Measurements from ENCODE around the gene PDHX.

Gene PDHX

DNA sequence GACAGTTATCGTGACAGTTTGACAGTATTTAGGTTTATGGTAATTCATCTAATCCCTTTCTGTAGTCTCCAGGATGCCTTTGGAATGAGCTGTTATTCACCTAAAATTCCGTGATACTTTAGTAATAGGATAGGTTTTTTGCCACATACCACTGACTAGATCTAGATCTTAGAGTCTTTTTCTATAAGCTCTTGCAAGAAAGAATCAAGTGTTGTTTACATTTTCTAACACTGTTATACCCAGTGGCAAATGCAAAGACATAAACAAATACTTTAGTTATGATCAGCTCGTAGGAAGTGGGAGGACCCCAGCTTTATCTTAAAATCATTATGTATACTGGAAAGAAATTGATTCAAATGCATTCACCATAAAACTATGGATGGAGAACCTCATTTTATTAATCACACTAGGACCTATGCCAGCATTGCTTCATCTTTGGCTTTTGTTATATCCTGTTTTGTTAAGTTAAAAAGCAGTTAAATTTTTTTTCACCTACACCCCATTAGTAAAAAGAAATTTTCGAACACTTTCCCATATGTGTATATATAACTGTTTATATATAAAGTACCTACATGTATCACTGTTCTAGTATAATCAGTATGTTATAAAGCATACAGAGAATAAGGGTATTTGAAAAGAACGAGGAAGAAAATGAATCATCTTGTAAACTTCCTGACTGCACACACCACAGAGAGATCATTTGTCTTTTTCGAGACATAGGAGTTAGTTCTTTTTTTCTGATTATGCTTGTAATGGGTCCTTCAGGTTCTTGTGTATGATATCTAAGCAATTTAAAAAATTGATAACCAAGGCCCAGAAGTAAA, 60.9 kb downstream of the PDHX start:
- H3K4me3 Mint-ChIP-seq = no peak overlapping the region
- H3K36me3 Mint-ChIP-seq (ENCODE audit: low read depth) = peaks cover 52% of the 10 kb centered on the region
- H3K27me3 Mint-ChIP-seq (ENCODE audit: low read depth) = no peaks in the 10 kb centered on the region
- peaks cover 16% of the 10 kb centered on the region for H3K4me1 Mint-ChIP-seq (ENCODE audit: low read depth)
- peaks cover 4% of the 10 kb centered on the region for H3K9me3 Mint-ChIP-seq
- H3K27ac Mint-ChIP-seq = no peak overlapping the region
- DNase-seq (ENCODE audit: low spot score) = no peak

DNA sequence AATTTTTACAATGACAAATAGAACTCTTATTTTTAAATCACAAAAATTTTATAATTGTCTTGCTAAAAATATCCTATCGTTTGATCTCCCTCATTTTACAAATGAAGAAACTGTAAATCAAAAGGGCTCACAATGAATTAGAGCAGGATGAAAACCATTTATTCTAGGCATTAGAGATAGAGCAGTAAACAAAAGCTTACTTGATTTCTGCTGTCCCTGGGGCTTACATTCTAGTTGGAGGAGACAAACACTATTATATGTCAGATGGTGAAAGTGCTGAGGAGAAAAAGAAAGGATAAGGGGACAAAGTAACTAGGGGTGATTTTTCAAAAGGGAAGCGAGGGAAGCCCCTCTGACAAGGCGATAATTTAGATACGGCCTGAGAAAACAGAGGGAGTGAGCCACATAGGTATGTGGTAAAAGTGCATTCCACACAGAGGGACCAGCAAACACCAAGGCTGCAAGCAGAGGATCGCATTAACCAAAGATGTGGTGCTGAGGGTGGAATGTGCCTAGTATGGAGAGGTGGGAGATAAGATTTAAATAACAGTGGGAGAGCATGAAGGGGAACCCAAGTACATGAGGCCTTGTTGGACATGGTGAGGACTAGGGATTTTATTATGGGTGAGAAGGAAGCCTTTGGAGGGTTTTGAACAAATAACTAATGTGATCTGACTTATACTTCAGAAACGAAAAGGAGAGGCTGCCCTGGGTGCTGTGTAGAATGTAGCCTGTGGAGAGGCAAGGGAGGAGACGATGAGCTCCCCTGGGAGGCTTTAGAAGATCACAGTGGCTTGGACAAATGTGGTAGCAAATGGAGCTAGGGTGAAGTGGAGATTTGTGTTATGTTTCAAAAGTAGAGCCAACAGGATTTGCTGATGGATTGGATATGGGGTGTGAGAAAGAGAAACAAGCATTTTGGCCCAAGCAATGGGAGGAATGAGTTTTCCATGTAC, 62.1 kb downstream of the PDHX start:
- Mint-ChIP-seq H3K4me3 (no peak overlapping the region), H3K27ac (no peak overlapping the region), H3K36me3 (ENCODE audit: low read depth) (peaks cover 48% of the 10 kb centered on the region), H3K9me3 (peaks cover 4% of the 10 kb centered on the region), H3K4me1 (ENCODE audit: low read depth) (peaks cover 16% of the 10 kb centered on the region), H3K27me3 (ENCODE audit: low read depth) (no peaks in the 10 kb centered on the region)
- no peak for DNase-seq (ENCODE audit: low spot score)

DNA sequence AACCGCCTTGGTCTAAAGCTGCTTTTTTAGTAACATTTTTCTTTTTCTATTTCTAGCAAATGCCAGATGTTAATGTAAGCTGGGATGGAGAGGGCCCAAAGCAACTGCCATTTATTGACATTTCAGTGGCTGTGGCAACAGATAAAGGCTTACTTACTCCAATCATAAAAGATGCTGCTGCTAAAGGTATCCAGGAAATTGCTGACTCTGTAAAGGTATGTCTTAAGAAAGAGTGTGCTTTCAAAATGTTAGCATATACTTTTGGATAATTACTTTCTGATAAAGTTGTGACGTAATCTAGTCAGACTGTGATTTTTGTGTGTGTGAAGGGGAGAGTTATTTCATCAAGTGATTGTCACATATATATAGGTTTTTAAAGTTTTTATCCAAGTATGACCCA, 68.1 kb downstream of the PDHX start:
- peaks cover 20% of the 10 kb centered on the region for H3K4me1 Mint-ChIP-seq (ENCODE audit: low read depth)
- no peaks in the 10 kb centered on the region for H3K27me3 Mint-ChIP-seq (ENCODE audit: low read depth)
- no peak overlapping the region for H3K4me3 Mint-ChIP-seq
- H3K9me3 Mint-ChIP-seq = peaks cover 4% of the 10 kb centered on the region
- no peak overlapping the region for H3K27ac Mint-ChIP-seq
- DNase-seq (ENCODE audit: low spot score) = no peak
- peaks cover 37% of the 10 kb centered on the region for H3K36me3 Mint-ChIP-seq (ENCODE audit: low read depth)

DNA sequence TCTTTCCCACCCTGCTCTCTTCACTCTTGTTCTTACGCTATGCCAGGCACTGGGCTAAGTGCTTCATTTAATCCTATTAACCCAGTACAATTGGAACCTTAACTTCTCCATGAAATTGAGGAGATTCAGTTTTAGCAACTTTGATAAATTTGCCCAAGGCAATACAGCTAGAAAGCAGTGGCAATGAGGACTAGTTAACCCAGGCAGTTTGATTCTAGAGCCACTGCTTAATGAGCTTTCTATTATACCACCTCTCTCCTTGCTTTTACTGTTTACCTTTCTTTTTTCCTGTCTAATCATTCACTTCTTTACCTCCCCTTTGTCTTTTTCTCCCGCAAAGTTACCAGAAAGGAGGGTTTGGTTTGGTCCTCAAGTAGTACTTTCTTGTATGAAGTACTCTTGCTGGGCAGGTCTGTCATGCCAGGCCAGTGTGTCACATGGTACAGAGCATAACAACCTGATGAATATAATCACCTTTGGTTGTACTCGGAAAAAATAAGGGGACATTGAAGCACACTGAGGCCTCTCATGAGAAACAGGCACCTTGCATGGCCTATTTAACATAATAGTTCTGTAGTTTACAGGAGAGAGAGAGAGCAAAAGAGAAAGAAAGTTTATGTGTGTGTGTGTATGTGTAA, 70.6 kb downstream of the PDHX start:
- no peaks in the 10 kb centered on the region for H3K9me3 Mint-ChIP-seq
- no peak for DNase-seq (ENCODE audit: low spot score)
- H3K4me3 Mint-ChIP-seq = no peak overlapping the region
- H3K36me3 Mint-ChIP-seq (ENCODE audit: low read depth) = peaks cover 29% of the 10 kb centered on the region
- peaks cover 20% of the 10 kb centered on the region for H3K4me1 Mint-ChIP-seq (ENCODE audit: low read depth)
- no peak overlapping the region for H3K27ac Mint-ChIP-seq
- H3K27me3 Mint-ChIP-seq (ENCODE audit: low read depth) = no peaks in the 10 kb centered on the region

DNA sequence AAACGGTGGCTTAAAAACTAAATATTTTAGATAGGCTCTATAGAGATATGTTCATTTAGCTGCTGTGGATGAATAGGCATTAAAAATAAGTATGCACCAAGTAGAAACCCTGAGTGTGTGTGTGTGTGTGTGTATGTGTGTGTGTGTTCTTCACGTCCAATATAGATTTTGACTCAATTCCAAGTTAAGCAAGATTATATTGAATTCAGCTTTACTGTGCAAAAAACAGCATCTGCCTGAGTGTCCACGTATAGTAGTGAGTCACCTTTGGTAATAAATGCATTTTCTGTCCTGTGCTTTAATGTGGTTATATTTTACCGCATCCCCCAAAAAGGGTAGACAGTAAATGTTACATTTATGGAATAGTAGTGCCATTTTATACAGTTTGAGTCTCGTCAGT, 71.2 kb downstream of the PDHX start:
- H3K4me3 Mint-ChIP-seq = no peak overlapping the region
- H3K4me1 Mint-ChIP-seq (ENCODE audit: low read depth) = peaks cover 20% of the 10 kb centered on the region
- DNase-seq (ENCODE audit: low spot score) = no peak
- no peak overlapping the region for H3K27ac Mint-ChIP-seq
- no peaks in the 10 kb centered on the region for H3K27me3 Mint-ChIP-seq (ENCODE audit: low read depth)
- no peaks in the 10 kb centered on the region for H3K9me3 Mint-ChIP-seq
- peaks cover 23% of the 10 kb centered on the region for H3K36me3 Mint-ChIP-seq (ENCODE audit: low read depth)

DNA sequence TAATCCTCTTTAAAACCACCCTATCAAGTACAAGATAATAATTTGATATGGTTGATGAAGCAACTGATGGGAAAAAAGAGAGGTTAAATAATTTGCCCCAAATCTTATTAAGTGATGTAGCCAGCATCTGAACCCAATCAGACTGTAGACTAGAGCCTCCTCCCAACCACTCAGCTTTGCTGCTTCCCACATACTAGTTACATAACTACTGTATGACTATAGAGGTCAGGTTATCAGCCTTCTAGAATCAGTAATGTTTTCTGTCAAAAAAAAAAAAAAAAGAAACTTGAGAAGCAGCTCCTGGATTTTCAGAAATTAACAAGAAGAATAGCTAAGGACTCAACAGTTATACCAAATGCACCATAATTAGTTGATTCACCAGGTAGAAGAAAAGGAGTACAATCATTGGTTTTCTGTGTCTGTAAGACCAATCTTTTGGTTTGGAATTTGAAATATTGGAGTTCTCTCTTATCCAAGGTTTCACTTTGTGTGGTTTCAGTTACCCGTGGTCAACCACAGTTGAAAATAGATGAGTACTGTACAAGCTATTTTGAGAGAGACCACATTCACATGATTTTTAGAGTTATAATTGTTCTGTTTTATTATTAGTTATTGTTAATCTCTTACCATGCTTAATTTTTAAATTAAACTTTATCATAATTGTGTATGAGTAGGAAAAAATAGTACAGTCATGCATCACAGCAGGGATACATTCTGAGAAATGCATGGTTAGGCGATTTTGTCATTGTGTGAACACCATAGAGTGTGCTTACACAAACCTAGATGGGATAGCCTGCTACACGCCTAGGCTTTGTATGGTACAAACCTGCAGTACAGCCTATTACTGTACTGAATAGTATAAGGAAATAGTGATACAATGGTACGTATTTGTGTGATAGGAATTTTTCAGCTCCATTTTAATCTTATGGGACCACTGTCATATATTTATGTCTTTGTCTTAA, 72.2 kb downstream of the PDHX start:
- H3K36me3 Mint-ChIP-seq (ENCODE audit: low read depth) = peaks cover 28% of the 10 kb centered on the region
- peaks cover 20% of the 10 kb centered on the region for H3K4me1 Mint-ChIP-seq (ENCODE audit: low read depth)
- no peaks in the 10 kb centered on the region for H3K27me3 Mint-ChIP-seq (ENCODE audit: low read depth)
- H3K9me3 Mint-ChIP-seq = no peaks in the 10 kb centered on the region
- no peak overlapping the region for H3K27ac Mint-ChIP-seq
- no peak for DNase-seq (ENCODE audit: low spot score)
- peak overlapping the region; percentile 33 for H3K4me3 Mint-ChIP-seq

DNA sequence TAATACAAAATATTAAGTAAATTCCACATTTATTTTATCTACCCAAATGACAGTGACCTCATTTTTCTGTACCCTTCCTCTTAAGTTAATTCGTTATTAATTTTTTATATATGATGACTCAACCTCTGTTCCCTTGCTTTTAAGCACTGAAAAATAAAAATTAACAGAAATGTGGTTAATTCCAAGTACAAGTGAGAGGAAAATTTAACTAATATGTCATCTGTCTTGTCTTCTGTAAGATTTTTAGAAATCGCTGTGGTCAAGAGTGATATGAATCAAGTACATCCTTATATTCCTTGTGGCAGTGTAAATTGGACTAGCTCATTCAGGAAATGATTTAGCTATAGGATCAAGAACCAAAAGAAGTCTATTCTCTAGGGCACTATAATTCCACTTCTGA, 74.5 kb downstream of the PDHX start:
- H3K36me3 Mint-ChIP-seq (ENCODE audit: low read depth) = peaks cover 22% of the 10 kb centered on the region
- H3K9me3 Mint-ChIP-seq = no peaks in the 10 kb centered on the region
- peaks cover 20% of the 10 kb centered on the region for H3K4me1 Mint-ChIP-seq (ENCODE audit: low read depth)
- DNase-seq (ENCODE audit: low spot score) = no peak
- H3K27ac Mint-ChIP-seq = no peak overlapping the region
- H3K4me3 Mint-ChIP-seq = no peak overlapping the region
- no peaks in the 10 kb centered on the region for H3K27me3 Mint-ChIP-seq (ENCODE audit: low read depth)

DNA sequence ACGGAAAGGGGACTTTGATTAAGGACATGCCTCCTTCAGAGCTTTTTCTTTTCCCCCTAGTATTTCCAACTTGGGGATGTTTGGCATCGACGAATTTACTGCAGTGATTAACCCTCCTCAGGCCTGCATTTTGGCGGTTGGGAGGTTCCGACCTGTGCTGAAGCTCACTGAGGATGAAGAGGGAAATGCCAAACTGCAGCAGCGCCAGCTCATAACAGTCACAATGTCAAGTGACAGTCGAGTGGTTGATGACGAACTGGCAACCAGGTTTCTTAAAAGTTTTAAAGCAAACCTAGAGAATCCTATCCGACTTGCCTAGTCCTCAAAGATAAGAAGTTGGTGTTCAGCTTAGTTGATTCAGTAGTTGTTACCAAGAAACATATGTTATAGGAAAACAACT, 78.4 kb downstream of the PDHX start:
- no peak overlapping the region for H3K4me3 Mint-ChIP-seq
- no peaks in the 10 kb centered on the region for H3K27me3 Mint-ChIP-seq (ENCODE audit: low read depth)
- no peak for DNase-seq (ENCODE audit: low spot score)
- no peak overlapping the region for H3K27ac Mint-ChIP-seq
- H3K4me1 Mint-ChIP-seq (ENCODE audit: low read depth) = peaks cover 16% of the 10 kb centered on the region
- peaks cover 12% of the 10 kb centered on the region for H3K36me3 Mint-ChIP-seq (ENCODE audit: low read depth)
- H3K9me3 Mint-ChIP-seq = no peaks in the 10 kb centered on the region

DNA sequence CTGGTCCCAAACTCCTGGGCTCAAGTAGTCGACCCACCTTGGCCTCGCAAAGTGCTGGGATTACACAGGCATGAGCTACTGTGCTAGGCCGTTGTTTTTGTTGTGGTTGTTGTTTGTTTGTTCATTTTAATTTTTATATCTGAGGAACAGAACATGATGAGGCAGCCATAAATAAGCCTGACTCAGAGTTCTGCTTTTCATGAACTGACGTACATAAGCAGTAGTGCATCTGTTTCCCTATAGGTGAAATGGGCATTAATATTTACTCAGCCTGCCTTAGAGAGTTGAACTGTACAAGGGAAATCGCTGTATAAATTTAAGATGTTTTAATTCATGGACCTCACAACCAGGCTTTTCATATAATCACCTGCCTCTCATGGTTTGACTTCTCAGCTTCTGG, 80.5 kb downstream of the PDHX start:
- Mint-ChIP-seq H3K4me1 (ENCODE audit: low read depth) (peaks cover 16% of the 10 kb centered on the region), H3K4me3 (no peak overlapping the region), H3K27me3 (ENCODE audit: low read depth) (peaks cover 2% of the 10 kb centered on the region), H3K27ac (no peak overlapping the region), H3K36me3 (ENCODE audit: low read depth) (peaks cover 10% of the 10 kb centered on the region), H3K9me3 (no peaks in the 10 kb centered on the region)
- DNase-seq (ENCODE audit: low spot score) = no peak

DNA sequence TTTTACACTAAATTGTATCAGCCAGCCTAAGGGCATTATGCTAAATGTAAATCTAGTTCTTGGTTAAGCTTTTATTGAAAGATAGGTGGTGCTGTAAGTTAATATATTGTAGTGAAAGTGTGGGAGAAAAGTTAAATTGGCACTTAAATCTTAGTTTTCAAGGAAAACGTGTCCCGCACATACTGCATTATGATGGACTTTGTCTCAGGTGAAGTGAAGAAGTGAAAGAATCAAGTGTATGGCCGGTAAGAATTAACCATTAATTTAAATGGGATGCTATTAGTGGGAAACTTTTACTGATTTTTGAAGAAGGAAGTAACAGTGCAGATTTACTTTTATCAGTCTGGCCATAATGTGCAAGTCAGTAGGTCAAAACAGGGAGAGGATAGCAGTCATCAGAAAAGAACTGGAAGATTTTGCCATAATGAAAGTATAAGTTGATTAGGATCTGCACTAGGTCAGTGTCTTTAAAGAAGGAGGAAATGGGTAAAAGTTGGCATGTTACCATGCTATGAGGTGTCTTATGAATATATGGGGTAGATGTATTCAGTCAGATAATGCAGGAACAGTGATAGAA, 81.6 kb downstream of the PDHX start:
- Mint-ChIP-seq H3K9me3 (no peaks in the 10 kb centered on the region), H3K4me3 (no peak overlapping the region), H3K27me3 (ENCODE audit: low read depth) (peaks cover 2% of the 10 kb centered on the region), H3K36me3 (ENCODE audit: low read depth) (peaks cover 10% of the 10 kb centered on the region), H3K27ac (no peak overlapping the region), H3K4me1 (ENCODE audit: low read depth) (peaks cover 18% of the 10 kb centered on the region)
- no peak for DNase-seq (ENCODE audit: low spot score)

DNA sequence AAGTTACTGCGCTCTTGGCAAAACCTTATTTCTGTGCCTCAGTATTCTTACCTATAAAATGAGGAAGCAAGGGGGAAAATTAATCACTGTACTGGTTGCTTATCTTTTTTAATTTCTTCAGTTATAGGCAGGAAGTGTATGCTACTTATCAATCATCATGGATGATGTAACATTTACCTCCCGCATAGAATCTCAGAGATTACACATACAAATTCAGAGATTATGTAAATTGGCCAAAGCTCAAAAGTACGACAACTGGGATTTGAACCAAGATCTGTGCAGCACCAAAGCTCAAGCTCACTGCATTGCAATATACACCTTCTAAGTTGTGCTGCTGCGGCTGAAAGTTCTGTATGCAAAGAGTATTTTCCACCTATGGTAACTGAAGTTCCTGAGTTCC, 83.0 kb downstream of the PDHX start:
- no peak for DNase-seq (ENCODE audit: low spot score)
- Mint-ChIP-seq H3K4me1 (ENCODE audit: low read depth) (peaks cover 25% of the 10 kb centered on the region), H3K9me3 (no peaks in the 10 kb centered on the region), H3K27me3 (ENCODE audit: low read depth) (peaks cover 10% of the 10 kb centered on the region), H3K4me3 (no peak overlapping the region), H3K36me3 (ENCODE audit: low read depth) (peaks cover 4% of the 10 kb centered on the region), H3K27ac (no peak overlapping the region)

DNA sequence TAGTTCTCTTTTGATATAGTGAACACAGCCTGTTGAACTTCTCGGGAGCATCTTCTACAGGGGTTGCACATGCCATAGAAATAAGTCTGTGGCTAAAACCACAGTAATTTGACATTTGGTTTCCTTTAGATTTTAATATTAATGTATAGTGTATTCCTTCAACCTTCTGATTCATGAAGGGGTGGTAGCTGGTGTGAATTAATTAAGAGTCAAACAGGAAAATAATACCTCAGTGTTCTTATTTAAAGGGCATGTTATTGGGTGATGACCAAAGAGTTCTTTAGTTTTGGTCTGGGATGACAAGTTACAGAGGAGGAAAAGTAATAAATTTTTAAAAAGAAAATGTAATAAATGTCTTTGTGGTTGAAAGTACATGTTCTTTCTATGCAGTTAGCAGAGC, 86.8 kb downstream of the PDHX start:
- no peak for DNase-seq (ENCODE audit: low spot score)
- H3K4me3 Mint-ChIP-seq = no peak overlapping the region
- peaks cover 24% of the 10 kb centered on the region for H3K27me3 Mint-ChIP-seq (ENCODE audit: low read depth)
- H3K4me1 Mint-ChIP-seq (ENCODE audit: low read depth) = peaks cover 38% of the 10 kb centered on the region
- H3K9me3 Mint-ChIP-seq = no peaks in the 10 kb centered on the region
- H3K36me3 Mint-ChIP-seq (ENCODE audit: low read depth) = no peaks in the 10 kb centered on the region
- no peak overlapping the region for H3K27ac Mint-ChIP-seq

DNA sequence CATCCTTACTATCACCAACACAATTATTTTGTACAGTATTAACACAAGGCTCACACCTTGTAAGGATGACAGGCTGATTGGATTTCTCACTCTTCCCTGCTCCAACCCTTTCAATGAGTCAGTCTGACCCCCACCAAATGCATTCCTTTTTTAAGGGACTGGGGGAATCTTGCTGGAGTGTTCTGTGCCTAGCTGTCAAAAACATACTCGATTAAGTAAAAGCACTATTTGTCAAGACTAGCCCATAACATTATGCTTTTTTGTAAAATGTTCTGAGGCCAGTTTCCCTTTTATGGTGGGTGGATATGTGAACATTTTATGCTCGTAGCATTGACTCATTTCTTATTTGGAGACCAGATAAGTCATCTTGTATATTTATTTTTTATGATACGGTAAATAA, 87.2 kb downstream of the PDHX start:
- no peak overlapping the region for H3K4me3 Mint-ChIP-seq
- H3K27ac Mint-ChIP-seq = no peak overlapping the region
- peaks cover 35% of the 10 kb centered on the region for H3K4me1 Mint-ChIP-seq (ENCODE audit: low read depth)
- no peaks in the 10 kb centered on the region for H3K9me3 Mint-ChIP-seq
- no peak for DNase-seq (ENCODE audit: low spot score)
- H3K27me3 Mint-ChIP-seq (ENCODE audit: low read depth) = peaks cover 26% of the 10 kb centered on the region
- H3K36me3 Mint-ChIP-seq (ENCODE audit: low read depth) = no peaks in the 10 kb centered on the region
